Body of pancreas (tissue), 4 donors: ENCODE data around the gene SYNJ2. TPM values are rescaled to one million over a fixed set of nuclear protein-coding genes. Genes with fewer than 3 reads are reported as not detected.
A peak's percentile ranks its signal among the peaks of the same experiment; 100 is the strongest.

Source experiments
- ATAC-seq: fragments of 150-250 bp; one replicate; pipeline ENCODE4 v1.9.1; 2016
- DNase-seq, 4 donors: peaks; one replicate each; pipeline ENCODE4 v3.0.0-alpha.2; 2019
- H3K27ac ChIP-seq, 4 donors: fragments of 200-600 bp; sonication (generic); 1 replicate in 3 of 4; 2 replicates in 1 of 4; pipeline versions ENCODE4 v1.5.1 to v1.6.1; 2016 to 2019; ENCODE audit warnings: mild to moderate bottlenecking in 1 of 4, mixed read lengths in 1 of 4, moderate library complexity in 1 of 4
- H3K27me3 ChIP-seq, 2 donors: fragments of 200-600 bp; sonication (generic); one replicate each; pipeline ENCODE4 v1.6.0; 2016; ENCODE audit warnings: mild to moderate bottlenecking in 1 of 2
- H3K36me3 ChIP-seq, 2 donors: fragments of 200-600 bp; sonication (generic); replicated peaks in 1 of 2; 2 replicates each; pipeline ENCODE4 v1.5.1; 2016; ENCODE audit warnings: low read depth in 2 of 2; ENCODE audit not compliant: insufficient read depth in 1 of 2
- H3K4me1 ChIP-seq: fragments of 200-600 bp; sonication (generic); one replicate; pipeline ENCODE4 v1.6.0; 2016
- H3K4me3 ChIP-seq, 2 donors: fragments of 200-600 bp; sonication (generic); 1 replicate in 1 of 2; 2 replicates in 1 of 2; pipeline ENCODE4 v1.5.1; 2016 to 2019
- H3K9me3 ChIP-seq, 3 donors: fragments of 200-600 bp; sonication (generic); 1 replicate in 2 of 3; 2 replicates in 1 of 3; pipeline ENCODE4 v1.5.1; 2016
- CTCF ChIP-seq, 7 experiments: fragments of 450-650 bp in 4 of 7; fragments of 200-600 bp in 3 of 7; sonication (generic) in 3 of 7; IDR thresholded peaks; one replicate each; pipeline ENCODE4 v1.5.1; 2016 to 2019; ENCODE audit warnings: antibody characterized with exemption in 7 of 7
- POLR2A ChIP-seq, 3 donors: fragments of 450-650 bp; IDR thresholded peaks; one replicate each; pipeline ENCODE4 v1.6.1; 2016; ENCODE audit warnings: antibody characterized with exemption in 3 of 3, mild to moderate bottlenecking in 2 of 3
- WGBS, 2 donors: methylation state at CpG; one replicate each; pipeline ENCODE4 v1.1.5; 2017; 5-methylcytosine and 5-hydroxymethylcytosine counted together
- intact Hi-C: fragments of 100-400 bp; cut with DNase I; formaldehyde crosslinking; loops from one replicate; pipeline ENCODE4 v1.15.1; 2023
- total RNA-seq, 2 donors: library from RNA; depleted of rRNA; stranded (reverse); fragments of >200 nt; gene quantifications; one replicate each; pipeline ENCODE4 v1.1.0, GENCODE V29; 2016

SYNJ2 gene
- total RNA-seq, 2 donors from 2014 or later, result 12.2 to 14.8 TPM

- no peaks in the 10 kb centered on the region for H3K36me3 ChIP-seq
- ATAC-seq, result no peak
- no peak for DNase-seq
- WGBS, 2 donors, result 91 to 99% methylated on average over 10 to 17 of the region's 17 CpGs
- peak overlapping the region in 1 of 4 donors; percentile 32 for H3K27ac ChIP-seq
- no peaks in the 10 kb centered on the region for H3K9me3 ChIP-seq
- H3K4me1 ChIP-seq, result peaks cover 18% of the 10 kb centered on the region
- no peaks in the 10 kb centered on the region for H3K27me3 ChIP-seq
- TF ChIP-seq CTCF (IDR thresholded peaks at IDR 0.05) (no peak), POLR2A (IDR thresholded peaks at IDR 0.05) (no peak)
- intact Hi-C loops, result no loop called here
- H3K4me3 ChIP-seq, result no peak overlapping the region
These were observed 57.9 kb downstream of the SYNJ2 start for GRCh38 chr6:158039571-158040050.

DNA sequence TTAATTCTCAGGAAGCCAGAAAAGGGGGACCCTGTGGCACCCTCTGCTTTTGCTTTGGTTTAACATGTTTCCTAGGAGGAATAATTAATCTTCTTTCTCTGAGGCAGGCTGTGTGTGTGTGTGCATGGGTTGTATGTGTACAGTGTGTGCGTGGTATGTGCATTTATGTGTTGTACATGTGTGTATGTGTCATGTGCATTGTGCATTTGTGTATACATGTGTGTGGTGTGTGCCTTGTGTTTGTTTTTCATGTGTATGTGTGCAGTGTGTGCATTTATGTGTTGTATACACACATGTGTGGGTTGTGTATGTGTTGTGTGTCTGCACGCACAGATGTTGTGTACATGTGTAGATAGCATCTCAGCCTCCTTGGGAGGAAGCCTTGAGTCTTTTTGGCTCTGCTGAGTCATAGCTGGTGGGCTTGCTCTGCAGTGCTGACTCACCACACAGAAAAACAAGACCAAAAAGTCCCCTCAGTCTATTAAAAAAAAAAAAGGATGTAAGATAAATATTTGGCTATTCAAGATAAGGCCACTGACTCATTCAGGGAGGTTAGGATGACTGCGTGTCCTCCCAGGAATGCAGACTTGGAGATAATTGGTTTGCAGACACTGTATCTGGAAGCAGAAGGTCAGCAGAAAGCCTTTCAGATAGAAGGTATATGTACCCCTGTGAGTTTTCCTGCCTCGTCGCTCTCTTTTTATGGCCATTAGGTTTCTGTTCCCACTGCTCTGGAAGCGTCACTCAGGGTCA lies 58.6 kb downstream of the SYNJ2 start:
- no peaks in the 10 kb centered on the region for H3K9me3 ChIP-seq
- no peaks in the 10 kb centered on the region for H3K36me3 ChIP-seq
- 51 to 54% methylated on average over 6 of the region's 6 CpGs for WGBS, 2 donors
- H3K27ac ChIP-seq, result peak overlapping the region in 3 of 4 donors; percentile 32 to 55 (median 46)
- H3K27me3 ChIP-seq, result no peaks in the 10 kb centered on the region
- TF ChIP-seq CTCF (IDR thresholded peaks at IDR 0.05), result peak in 1 of 7 experiments; percentile 42
- TF ChIP-seq POLR2A (IDR thresholded peaks at IDR 0.05), result no peak
- peak in 1 of 4 donors; percentile 56 for DNase-seq
- H3K4me1 ChIP-seq, result peaks cover 14% of the 10 kb centered on the region
- H3K4me3 ChIP-seq, result no peak overlapping the region
- intact Hi-C loops, result no loop called here
- ATAC-seq, result peak; percentile 72

DNA sequence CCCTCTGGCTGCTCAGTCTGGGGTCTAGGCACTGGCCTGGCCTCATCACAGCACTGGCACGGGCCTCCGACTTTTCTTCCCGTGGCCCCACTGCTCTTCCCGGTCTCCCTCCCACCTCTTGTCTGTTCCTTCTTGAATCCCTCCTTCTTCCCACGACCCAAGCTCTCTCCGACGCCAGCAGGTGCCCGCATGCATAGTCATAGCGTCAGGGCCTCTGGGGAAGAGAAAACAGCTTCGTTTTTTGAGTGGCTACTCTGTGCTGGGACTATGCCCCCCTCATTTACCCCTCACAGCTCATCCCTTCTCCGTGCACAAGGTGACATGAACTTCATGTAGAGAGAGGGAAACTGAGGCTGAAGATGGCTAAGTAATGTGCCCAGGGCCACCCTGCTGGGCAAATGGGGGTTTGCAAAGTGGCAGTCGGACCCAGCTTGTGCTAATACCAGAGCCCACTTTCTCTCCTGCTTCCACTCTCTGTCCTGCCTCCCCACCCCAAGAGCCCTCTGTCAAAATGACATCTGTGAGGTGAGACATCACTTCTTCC lies 59.2 kb downstream of the SYNJ2 start:
- intact Hi-C loops, result no loop called here
- Histone ChIP-seq H3K4me1 (peaks cover 14% of the 10 kb centered on the region), H3K27ac (peak overlapping the region in 2 of 4 donors; percentile 46 to 55), H3K9me3 (no peaks in the 10 kb centered on the region), H3K36me3 (no peaks in the 10 kb centered on the region), H3K27me3 (no peaks in the 10 kb centered on the region), H3K4me3 (no peak overlapping the region)
- no peak for DNase-seq
- 78 to 80% methylated on average over 12 of the region's 12 CpGs for WGBS, 2 donors
- no peak for ATAC-seq
- TF ChIP-seq CTCF (IDR thresholded peaks at IDR 0.05) (no peak), POLR2A (IDR thresholded peaks at IDR 0.05) (no peak)

GRCh38 chr6:158041370-158041769 lies 59.7 kb downstream of the SYNJ2 start:
- no peak overlapping the region for H3K27ac ChIP-seq

More at GRCh38 chr6:158041370-158041769, 59.7 kb downstream of the SYNJ2 start:
- Histone ChIP-seq H3K4me3 (no peak overlapping the region), H3K4me1 (peaks cover 14% of the 10 kb centered on the region), H3K36me3 (no peaks in the 10 kb centered on the region), H3K9me3 (no peaks in the 10 kb centered on the region), H3K27me3 (no peaks in the 10 kb centered on the region)
- TF ChIP-seq POLR2A (IDR thresholded peaks at IDR 0.05) (no peak), CTCF (IDR thresholded peaks at IDR 0.05) (no peak)
- WGBS, 2 donors, result 78 to 92% methylated on average over 4 of the region's 4 CpGs
- DNase-seq (no peak), ATAC-seq (no peak)
- intact Hi-C loops, result no loop called here
